SKM-1 treated with dmso at 0.1 percent for 144 hours (cell line): ENCODE measurements around the gene PCBP3.
A peak's percentile ranks its signal among the peaks of the same experiment; 100 is the strongest.
"Not testable (repeated sequence)": the region's sequence is repeated elsewhere in the genome, so short reads cannot be mapped to it uniquely, and the experiment has no call there.

ENCODE experiments used
- DNase-seq: peaks from one replicate; lab custom pipeline; 2025; ENCODE audit not compliant: unreplicated experiment; lab: John Stamatoyannopoulos, UW

The PCBP3 gene

GRCh38 chr21:45634511-45635183 is 8.9 kb upstream of the PCBP3 start:
- DNase-seq, result no peak

- DNase-seq, result no peak
Observed at GRCh38 chr21:45635271-45636151, 8.0 kb upstream of the PCBP3 start.

GRCh38 chr21:45636459-45636858 is 7.1 kb upstream of the PCBP3 start:
- no peak for DNase-seq

- DNase-seq, result no peak
Observed at GRCh38 chr21:45636951-45637646, 6.4 kb upstream of the PCBP3 start.

- no peak for DNase-seq
Observed at GRCh38 chr21:45637883-45638282, 5.6 kb upstream of the PCBP3 start.

- DNase-seq, result no peak
Observed at GRCh38 chr21:45638707-45639106, 4.8 kb upstream of the PCBP3 start.

- no peak for DNase-seq
Observed at GRCh38 chr21:45639206-45640000, 4.1 kb upstream of the PCBP3 start.

- peak; percentile 34 for DNase-seq
Observed at GRCh38 chr21:45640001-45640887, 3.3 kb upstream of the PCBP3 start.

GRCh38 chr21:45640888-45641479 is 2.5 kb upstream of the PCBP3 start:
- DNase-seq, result no peak

- DNase-seq, result no peak
Observed at GRCh38 chr21:45641480-45642035, 2.0 kb upstream of the PCBP3 start.

GRCh38 chr21:45642122-45642813 is 1.3 kb upstream of the PCBP3 start:
- DNase-seq, result no peak

GRCh38 chr21:45644041-45644906 is 749 bp downstream of the PCBP3 start:
- DNase-seq, result peak; percentile 15

GRCh38 chr21:45651921-45652320 is 8.4 kb downstream of the PCBP3 start:
- DNase-seq, result no peak

- no peak for DNase-seq
Observed at GRCh38 chr21:45655124-45655523, 11.6 kb downstream of the PCBP3 start.

GRCh38 chr21:45656114-45656513 is 12.6 kb downstream of the PCBP3 start:
- DNase-seq, result not testable (repeated sequence)

- not testable (repeated sequence) for DNase-seq
Observed at GRCh38 chr21:45661913-45662622, 18.5 kb downstream of the PCBP3 start.

GRCh38 chr21:45662623-45663245 is 19.2 kb downstream of the PCBP3 start:
- DNase-seq, result not testable (repeated sequence)
